Stimulated activated CD4-positive, alpha-beta T cell treated with anti-CD3 and anti-CD28 coated beads, Interleukin-15, amount 100 ng/mL, for 48 hours (primary cell): Measurements from ENCODE around the gene NFE2L1.
"Not testable (repeated sequence)": the region's sequence is repeated elsewhere in the genome, so short reads cannot be mapped to it uniquely, and the experiment has no call there.

Experiments used
- DNase-seq, 2 donors: peaks; one replicate each; pipeline ENCODE4 v3.0.0-alpha.2; 2020; ENCODE audit warnings: low read depth in 2 of 2

The NFE2L1 gene

DNA sequence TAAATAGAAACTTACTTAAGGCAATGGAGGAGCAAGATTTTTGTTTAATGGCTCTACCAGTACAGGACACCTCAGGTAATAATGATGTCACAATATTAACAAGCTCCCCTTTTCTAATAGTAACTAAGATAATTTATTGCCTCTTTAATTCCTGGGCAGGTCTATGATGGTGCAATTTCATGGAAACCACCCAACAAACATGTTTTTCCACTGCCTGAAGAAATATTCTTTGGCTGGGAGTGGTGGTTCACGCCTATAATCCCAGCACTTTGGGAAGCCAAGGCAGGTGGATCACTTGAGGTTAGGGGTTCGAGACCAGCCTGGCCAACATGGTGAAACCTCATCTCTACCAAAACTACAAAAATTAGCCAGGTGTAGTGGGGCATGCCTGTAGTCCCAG is 19.6 kb downstream of the NFE2L1 start:
- not testable (repeated sequence) for DNase-seq

GRCh38 chr17:48068491-48068961 is 20.4 kb downstream of the NFE2L1 start:
- no peak for DNase-seq

- DNase-seq = no peak
These were observed 22.0 kb downstream of the NFE2L1 start for GRCh38 chr17:48070195-48070594.

DNA sequence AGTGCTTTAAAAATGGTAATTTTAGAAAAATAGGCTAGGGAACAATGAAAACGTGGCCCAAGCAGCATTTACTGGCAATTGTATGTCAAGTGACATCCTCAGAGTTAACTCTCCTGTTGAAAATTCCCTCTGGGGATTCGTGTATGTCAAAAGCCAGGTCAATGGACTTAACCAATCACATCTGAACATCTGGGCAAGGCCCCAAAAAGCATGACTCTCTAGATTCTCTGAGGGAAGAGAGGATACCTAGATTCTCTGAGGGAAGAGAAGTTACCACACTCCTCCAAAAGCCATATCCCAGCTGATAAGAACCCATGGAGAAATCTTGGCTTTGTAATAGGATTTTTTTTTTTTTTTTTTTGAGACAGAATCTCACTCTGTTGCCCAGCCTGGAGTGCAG is 23.5 kb downstream of the NFE2L1 start:
- DNase-seq = no peak

DNA sequence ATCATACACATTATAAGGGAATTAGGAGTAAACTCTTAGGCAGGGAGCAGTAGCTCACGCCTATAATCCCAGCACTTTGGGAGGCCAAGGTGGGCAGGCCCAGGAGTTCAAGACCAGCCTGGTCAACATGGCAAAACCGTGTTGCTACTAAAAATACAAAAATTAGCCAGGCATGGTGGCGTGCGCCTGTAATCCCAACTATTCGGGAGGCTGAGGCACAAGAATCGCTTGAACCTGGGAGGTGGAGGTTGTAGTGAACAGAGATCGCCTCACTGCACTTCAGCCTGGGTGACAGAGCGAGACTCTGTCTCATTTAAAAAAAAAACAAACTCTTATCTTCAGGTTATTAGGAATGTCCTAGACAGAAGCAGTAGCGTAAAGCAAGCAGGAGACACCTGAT is 24.7 kb downstream of the NFE2L1 start:
- not testable (repeated sequence) for DNase-seq

- not testable (repeated sequence) for DNase-seq
These were observed 25.5 kb downstream of the NFE2L1 start for GRCh38 chr17:48073566-48074094.

DNA sequence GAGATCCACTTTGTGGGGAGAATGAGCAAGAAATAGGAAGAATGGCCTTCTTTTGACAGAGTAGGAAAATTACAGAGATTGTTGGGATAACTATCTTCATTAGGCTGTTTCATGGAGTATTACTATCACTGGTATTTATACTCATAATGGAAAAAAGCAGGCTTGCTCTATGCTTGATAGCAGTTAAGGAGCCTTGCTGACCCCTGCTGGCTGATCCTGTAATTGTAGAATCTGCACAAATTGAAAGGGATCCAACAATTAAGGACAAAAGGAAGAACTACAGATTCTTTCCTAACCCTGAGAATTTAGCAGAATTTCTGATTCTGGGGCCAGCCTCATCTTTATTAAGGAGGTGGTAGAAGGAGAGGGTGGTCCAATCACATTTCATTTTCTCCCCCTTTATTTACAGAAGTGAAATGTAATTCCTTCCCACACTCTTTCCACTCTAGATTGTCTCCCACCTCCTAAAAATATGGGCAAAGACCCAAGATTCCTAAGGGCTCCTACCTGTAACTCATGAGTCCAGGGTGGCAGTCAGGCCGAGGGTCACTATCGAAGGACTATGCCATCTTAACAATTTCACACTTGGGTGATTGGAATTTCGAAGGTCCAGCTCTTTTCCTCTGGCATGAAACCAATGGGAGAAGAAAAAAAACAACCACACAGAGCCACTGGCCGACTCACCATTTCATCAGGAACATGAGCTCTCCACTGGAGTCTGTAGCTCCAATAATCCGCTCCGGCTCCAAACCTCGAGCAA is 26.3 kb downstream of the NFE2L1 start:
- DNase-seq = peak; percentile 23 to 67

GRCh38 chr17:48077152-48077551 is 29.0 kb downstream of the NFE2L1 start:
- DNase-seq = not testable (repeated sequence)

DNA sequence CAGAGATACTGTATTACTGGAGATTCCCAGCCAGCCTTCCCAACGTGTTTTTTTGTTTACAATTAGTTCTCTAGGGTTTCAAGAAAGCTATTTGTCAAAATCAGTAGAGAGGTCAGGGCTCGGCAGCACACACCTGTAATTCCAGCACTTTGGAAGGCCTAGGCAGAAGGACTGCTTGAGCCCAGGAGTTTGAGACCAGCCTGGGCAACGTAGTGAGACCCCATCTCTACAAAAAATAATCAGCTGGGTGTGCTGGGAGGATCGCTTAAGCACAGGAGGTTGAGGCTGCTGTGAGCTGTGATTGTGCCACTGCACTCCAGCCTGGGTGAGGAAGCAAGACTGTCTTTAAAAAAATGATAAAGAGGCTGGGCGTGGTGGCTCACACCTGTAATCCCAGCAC is 33.7 kb downstream of the NFE2L1 start:
- no peak for DNase-seq

- DNase-seq = no peak
These were observed 36.8 kb downstream of the NFE2L1 start for GRCh38 chr17:48084932-48085331.

DNA sequence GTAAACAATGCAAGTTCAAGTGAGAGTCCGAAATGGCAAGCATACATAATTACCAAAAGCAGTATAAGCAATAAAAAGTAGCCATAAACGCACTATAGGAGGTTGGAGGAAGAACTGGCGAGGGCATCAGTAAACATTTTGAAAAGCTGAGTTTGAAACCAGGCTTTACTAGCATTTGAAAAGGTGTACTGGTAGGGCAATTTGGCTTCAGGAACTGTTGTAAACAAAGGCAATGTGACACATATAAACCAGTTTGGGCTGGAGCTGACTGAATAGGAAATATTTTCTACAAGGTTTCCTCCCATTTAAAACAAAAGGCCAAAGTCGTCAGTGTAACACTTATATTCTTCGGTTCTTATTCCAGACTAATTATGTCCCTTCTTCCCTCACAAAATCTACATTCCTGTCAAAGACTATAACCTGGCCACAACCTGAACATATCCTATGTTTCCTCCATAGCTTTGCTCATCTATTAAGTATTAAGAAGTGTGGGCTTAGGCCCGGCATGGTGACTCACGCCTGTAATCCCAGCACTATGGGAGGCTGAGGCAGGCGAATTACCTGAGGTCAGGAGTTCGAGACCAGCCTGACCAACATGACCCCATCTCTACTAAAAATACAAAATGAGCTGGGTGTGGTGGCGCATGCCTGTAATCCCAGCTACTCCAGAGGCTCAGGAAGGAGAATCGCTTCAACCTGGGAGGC is 45.3 kb downstream of the NFE2L1 start:
- no peak for DNase-seq

GRCh38 chr17:48095611-48096010 is 47.5 kb downstream of the NFE2L1 start:
- DNase-seq = no peak

- DNase-seq = no peak
These were observed 52.0 kb downstream of the NFE2L1 start for GRCh38 chr17:48100160-48100559.

- no peak for DNase-seq
These were observed 52.4 kb downstream of the NFE2L1 start for GRCh38 chr17:48100591-48101011.

DNA sequence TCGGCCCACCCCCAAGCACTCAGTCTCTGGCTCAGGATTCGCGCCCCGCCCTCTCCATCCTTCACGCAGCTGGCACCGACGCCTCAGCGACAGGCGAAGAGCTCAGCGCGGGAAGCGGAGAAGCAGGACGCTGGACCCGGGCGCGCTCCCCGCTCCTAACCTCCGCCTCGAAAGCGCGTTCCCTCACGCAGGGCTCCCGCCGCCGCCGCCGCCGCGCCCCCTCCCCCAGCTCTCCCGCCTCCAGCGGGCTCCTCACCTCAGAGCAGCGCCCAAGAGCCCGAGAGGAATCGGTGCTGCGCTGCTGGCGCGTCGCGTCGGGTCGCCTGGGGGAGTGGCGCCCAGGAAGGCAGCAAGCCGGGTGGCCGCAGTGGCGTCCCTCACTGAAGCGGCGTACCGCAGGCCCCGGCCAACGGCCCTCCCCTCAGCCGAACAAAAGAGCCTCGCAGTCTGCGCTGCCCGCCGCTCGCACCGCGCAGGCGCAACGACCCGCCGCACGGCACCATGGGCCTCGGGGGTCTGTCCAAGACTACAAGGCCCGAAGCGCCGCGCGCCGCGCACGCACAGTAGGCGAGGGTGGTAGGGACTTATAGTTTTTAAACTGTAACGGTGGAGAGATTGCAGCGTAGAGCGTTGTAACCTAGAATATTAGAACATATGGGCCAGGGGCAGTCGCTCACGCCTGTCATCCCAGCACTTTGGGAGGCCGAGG is 53.0 kb downstream of the NFE2L1 start, which contains the start of gene CBX1:
Gene CBX1, minus strand, starts transcription at position 467 of the 709 bp plus-strand sequence. CDS start 24,474 bp downstream, outside the sequence.
- peak; percentile 89 to 90 for DNase-seq

- DNase-seq = no peak
These were observed 54.0 kb downstream of the NFE2L1 start for GRCh38 chr17:48102043-48102750.

DNA sequence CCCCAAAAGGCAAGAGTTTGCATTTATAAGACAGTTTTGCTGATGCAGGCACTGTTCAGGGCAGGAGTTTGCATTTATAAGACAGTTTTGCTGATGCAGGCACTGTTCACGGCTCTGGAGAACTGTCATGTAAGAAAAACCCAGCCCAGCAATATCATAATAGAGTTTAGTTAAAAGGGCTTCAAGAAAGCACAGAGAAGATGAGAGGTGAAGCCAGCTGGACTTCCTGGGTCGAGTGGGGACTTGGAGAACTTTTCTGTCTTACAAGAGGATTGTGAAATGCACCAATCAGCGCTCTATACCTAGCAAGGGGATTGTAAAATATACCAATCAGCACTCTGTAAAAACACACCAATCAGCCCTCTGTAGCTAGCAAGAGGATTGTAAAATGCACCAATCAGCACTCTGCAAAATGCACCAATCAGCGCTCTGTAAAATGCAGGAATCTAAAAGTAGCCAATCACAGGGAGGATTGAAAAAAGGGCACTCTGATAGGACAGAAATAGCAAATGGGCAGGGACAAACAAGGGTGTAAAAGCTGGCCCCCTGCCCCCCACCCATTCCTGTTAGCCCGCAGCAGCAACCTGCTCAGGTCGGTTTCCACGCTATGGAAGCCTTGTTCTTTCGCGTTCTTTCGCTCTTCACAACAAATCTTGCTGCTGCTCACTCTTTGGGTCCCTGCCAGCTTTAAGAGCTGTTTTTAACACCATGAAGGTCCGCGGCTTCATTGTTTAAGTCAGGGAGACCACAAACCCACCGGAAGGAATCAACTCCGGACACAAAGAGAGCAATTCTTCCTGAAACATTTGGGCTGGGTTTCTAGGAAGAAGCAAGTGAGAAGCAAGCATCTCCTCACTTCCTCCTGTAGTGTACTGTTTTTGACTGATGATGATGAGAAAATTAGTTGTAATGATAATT is 54.9 kb downstream of the NFE2L1 start:
- peak in 1 of 2 donors; percentile 21 for DNase-seq

- DNase-seq = no peak
These were observed 56.3 kb downstream of the NFE2L1 start for GRCh38 chr17:48104440-48104839.

DNA sequence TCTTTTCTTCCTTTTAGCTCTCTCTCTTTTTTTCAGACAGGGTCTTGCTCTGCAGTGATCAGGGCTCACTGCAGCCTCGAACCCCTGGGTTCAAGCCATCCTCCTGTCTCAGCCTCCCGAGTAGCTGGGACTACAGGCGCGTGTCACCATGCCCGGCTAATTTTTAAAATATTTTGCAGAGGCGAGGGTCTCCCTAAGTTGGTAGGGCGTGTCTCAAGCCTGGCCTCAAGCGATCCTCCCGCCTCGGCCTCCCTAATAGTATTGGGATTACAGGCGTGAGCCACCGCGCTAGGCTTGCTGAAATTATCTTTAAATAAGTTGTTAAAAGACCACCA is 58.6 kb downstream of the NFE2L1 start:
- DNase-seq = no peak
